ENCODE measurements around the gene WDR64. TPM values are rescaled to one million over a fixed set of nuclear protein-coding genes. Genes with fewer than 3 reads are reported as not detected.

WDR64 gene
- not detected for total RNA-seq

- no peak for DNase-seq
- Mint-ChIP-seq H3K27me3 (peaks cover 13% of the 10 kb centered on the region), H3K4me3 (no peak within 1 kb of the TSS), H3K9me3 (no peaks in the 10 kb centered on the region), H3K36me3 (no peaks in the 10 kb centered on the region), H3K27ac (no peak within 1 kb of the TSS), H3K4me1 (ENCODE audit: low read depth) (no peaks in the 10 kb centered on the region)
- ChIA-PET CTCF (no interaction called here), POLR2A (no interaction called here)
- intact Hi-C loops (cut with micrococcal nuclease): no loop called here
Observed at GRCh38 chr1:241652012-241652411, at the start of gene WDR64. TSS of gene WDR64 (plus strand) at chr1:241652281. CDS start at chr1:241652485, 204 bp downstream.

GRCh38 chr1:241603731-241604245 is 48.3 kb upstream of the WDR64 start:
- POLR2A ChIA-PET: no interaction called here

GRCh38 chr1:241605146-241605805 is 46.8 kb upstream of the WDR64 start:
- no peaks in the 10 kb centered on the region for H3K27me3 Mint-ChIP-seq
- no peak for DNase-seq
- POLR2A ChIA-PET: no interaction called here
- CTCF ChIA-PET: interaction anchor here (1.6 kb wide), 1 partner anchor 22 kb away, joined by 6 read pairs; no protein-coding TSS in a partner anchor
- H3K27ac Mint-ChIP-seq: no peak overlapping the region
- no peak overlapping the region for H3K4me3 Mint-ChIP-seq
- H3K36me3 Mint-ChIP-seq: peaks cover 1% of the 10 kb centered on the region
- H3K9me3 Mint-ChIP-seq: no peaks in the 10 kb centered on the region
- peaks cover 20% of the 10 kb centered on the region for H3K4me1 Mint-ChIP-seq (ENCODE audit: low read depth)
- intact Hi-C loops (cut with micrococcal nuclease): no loop called here

More at GRCh38 chr1:241603731-241604245, 48.3 kb upstream of the WDR64 start:
- no peak for DNase-seq
- H3K27ac Mint-ChIP-seq: no peak overlapping the region
- H3K36me3 Mint-ChIP-seq: peaks cover 1% of the 10 kb centered on the region
- CTCF ChIA-PET: no interaction called here
- intact Hi-C loops (cut with micrococcal nuclease): no loop called here
- no peaks in the 10 kb centered on the region for H3K9me3 Mint-ChIP-seq
- H3K27me3 Mint-ChIP-seq: no peaks in the 10 kb centered on the region
- peaks cover 20% of the 10 kb centered on the region for H3K4me1 Mint-ChIP-seq (ENCODE audit: low read depth)
- no peak overlapping the region for H3K4me3 Mint-ChIP-seq

DNA sequence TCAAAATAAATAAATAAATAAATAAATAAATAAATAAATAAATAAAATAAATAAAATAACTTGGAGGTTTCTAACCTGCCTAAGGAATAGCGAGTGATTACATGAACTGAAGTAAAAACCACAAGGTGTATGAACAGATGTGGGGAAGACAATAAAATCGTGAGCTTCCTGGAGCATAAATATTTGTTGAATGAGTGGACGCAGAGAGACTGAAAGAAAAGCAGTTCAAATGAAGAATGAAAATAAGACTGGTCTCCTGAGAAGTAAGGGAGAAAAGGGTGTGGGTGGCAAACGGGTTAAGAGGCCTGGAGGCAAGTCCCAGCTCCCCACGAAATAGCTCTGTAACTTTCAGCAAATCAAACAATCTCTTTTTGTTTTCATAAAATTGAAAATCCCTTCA is 45.5 kb upstream of the WDR64 start:
- CTCF ChIA-PET: interaction anchor here (1.6 kb wide), 1 partner anchor 21 kb away, joined by 6 read pairs; no protein-coding TSS in a partner anchor
- Mint-ChIP-seq H3K4me3 (no peak overlapping the region), H3K9me3 (no peaks in the 10 kb centered on the region), H3K27me3 (no peaks in the 10 kb centered on the region), H3K36me3 (peaks cover 1% of the 10 kb centered on the region), H3K4me1 (ENCODE audit: low read depth) (peaks cover 12% of the 10 kb centered on the region), H3K27ac (no peak overlapping the region)
- POLR2A ChIA-PET: no interaction called here
- intact Hi-C loops (cut with micrococcal nuclease): no loop called here
- no peak for DNase-seq

DNA sequence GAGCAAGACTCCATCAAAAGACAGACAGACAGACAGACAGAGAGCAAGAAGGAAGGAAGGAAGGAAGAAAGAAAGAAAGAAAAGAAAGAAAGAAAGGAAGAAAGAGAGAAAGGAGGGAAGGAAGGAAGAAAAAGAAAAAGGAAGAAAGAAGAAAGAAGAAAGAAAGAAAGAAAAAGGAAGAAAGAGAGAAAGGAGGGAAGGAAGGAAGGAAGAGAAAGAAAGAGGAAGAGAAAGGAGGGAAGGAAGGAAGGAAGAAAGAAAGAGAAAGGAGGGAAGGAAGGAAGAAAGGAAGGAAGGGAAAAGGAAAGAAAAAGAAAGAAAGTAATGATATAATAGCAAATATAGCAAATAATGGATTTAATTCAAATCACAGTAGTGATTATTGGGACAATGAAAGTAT is 44.6 kb upstream of the WDR64 start:
- H3K27ac Mint-ChIP-seq: no peak overlapping the region

DNA sequence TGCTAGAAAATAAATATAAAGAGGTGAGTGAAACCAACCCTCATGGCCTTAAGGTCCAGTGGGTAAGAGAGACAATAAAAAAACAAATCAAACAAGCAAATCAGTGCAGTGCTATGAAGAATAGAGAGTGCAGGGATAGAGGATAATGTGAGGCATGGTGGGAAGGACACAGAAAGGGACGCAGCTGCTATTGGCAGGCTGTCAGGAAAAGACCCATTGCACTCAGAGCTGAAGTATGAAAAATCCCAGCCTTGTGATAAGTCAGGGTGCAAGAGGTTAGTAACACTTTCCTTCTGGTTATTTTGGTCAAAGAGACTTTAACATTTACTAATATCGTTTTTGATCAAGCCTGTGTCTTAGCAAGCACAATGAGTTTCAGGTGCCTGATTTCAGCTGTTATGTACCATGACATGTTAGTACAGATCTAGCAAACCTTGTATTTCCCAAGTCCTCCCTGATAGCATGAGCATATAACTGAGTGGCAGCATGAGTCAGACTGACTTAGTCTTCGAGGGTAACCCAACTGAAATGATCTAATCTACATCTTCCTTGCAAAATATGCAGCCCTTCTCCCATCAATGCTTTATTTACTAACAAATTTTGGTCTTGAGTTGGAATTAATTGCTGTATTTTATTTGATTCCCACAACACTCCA is 43.6 kb upstream of the WDR64 start:
- DNase-seq: no peak
- Mint-ChIP-seq H3K27me3 (no peaks in the 10 kb centered on the region), H3K4me1 (ENCODE audit: low read depth) (peaks cover 13% of the 10 kb centered on the region), H3K27ac (no peak overlapping the region), H3K4me3 (no peak overlapping the region), H3K9me3 (no peaks in the 10 kb centered on the region), H3K36me3 (no peaks in the 10 kb centered on the region)
- intact Hi-C loops (cut with micrococcal nuclease): loop anchor here (1.0 kb wide), 2 partner anchors 8 to 16 kb away; no protein-coding TSS in a partner anchor
- CTCF ChIA-PET: interaction anchor here (0.8 to 1.2 kb wide), 2 partner anchors 76 to 390 kb away, joined by 3 read pairs; partner anchors contain the start of genes KMO and MAP1LC3C
- POLR2A ChIA-PET: no interaction called here

More for the DNA sequence above, 44.6 kb upstream of the WDR64 start:
- intact Hi-C loops (cut with micrococcal nuclease): no loop called here
- ChIA-PET POLR2A (no interaction called here), CTCF (no interaction called here)
- no peaks in the 10 kb centered on the region for H3K27me3 Mint-ChIP-seq
- H3K9me3 Mint-ChIP-seq: no peaks in the 10 kb centered on the region
- DNase-seq: no peak
- H3K4me3 Mint-ChIP-seq: no peak overlapping the region
- H3K4me1 Mint-ChIP-seq (ENCODE audit: low read depth): peaks cover 13% of the 10 kb centered on the region
- peaks cover 1% of the 10 kb centered on the region for H3K36me3 Mint-ChIP-seq

- peaks cover 11% of the 10 kb centered on the region for H3K4me1 Mint-ChIP-seq (ENCODE audit: low read depth)
- H3K36me3 Mint-ChIP-seq: no peaks in the 10 kb centered on the region
- H3K27ac Mint-ChIP-seq: no peak overlapping the region
- POLR2A ChIA-PET: interaction anchor here (0.8 to 0.9 kb wide), 2 partner anchors 13 to 30 kb away, joined by 3 to 4 read pairs; partner anchors contain the start of genes CHML and OPN3
- H3K4me3 Mint-ChIP-seq: no peak overlapping the region
- no peaks in the 10 kb centered on the region for H3K9me3 Mint-ChIP-seq
- no peak for DNase-seq
- CTCF ChIA-PET: interaction anchor here (0.6 to 4.7 kb wide), 37 partner anchors 8 to 411 kb away, joined by 3 to 64 read pairs (median 4); partner anchors contain the start of genes CHML, EXO1, FH and KMO
- intact Hi-C loops (cut with micrococcal nuclease): loop anchor here (2.0 kb wide), 2 partner anchors 389 to 407 kb away; partner anchors contain the start of gene MAP1LC3C
- H3K27me3 Mint-ChIP-seq: no peaks in the 10 kb centered on the region
Observed at GRCh38 chr1:241610056-241610815, 41.8 kb upstream of the WDR64 start.

DNA sequence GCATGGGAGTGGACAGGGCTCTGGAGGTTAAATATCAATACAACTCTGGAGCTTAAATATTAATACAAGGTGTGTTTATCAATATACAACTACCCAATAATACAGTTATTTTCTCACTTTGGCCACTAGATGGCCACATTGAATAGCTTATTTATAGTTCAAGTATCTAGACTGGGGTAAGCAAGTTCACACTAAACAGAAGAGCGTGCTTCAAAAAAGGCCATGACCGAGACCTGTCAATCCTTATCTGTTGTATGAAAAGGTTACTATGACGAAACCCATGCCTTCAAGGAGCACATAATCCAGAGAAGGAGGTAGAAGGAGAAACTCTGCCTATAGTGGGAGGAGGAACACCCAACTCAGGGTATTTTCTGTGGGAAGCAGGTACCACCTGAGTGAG is 41.0 kb upstream of the WDR64 start:
- peaks cover 11% of the 10 kb centered on the region for H3K4me1 Mint-ChIP-seq (ENCODE audit: low read depth)
- no peaks in the 10 kb centered on the region for H3K27me3 Mint-ChIP-seq
- H3K36me3 Mint-ChIP-seq: no peaks in the 10 kb centered on the region
- intact Hi-C loops (cut with micrococcal nuclease): loop anchor here (1.0 to 2.0 kb wide), 6 partner anchors 16 to 406 kb away; partner anchors contain the start of genes CHML, EXO1, MAP1LC3C and OPN3
- no peaks in the 10 kb centered on the region for H3K9me3 Mint-ChIP-seq
- no peak for DNase-seq
- CTCF ChIA-PET: interaction anchor here (0.6 to 4.7 kb wide), 39 partner anchors 9 to 1007 kb away, joined by 3 to 64 read pairs (median 4); partner anchors contain the start of genes CHML, EXO1, FH and KMO
- no peak overlapping the region for H3K4me3 Mint-ChIP-seq
- H3K27ac Mint-ChIP-seq: no peak overlapping the region
- POLR2A ChIA-PET: interaction anchor here (0.8 to 0.9 kb wide), 2 partner anchors 12 to 29 kb away, joined by 3 to 4 read pairs; partner anchors contain the start of genes CHML and OPN3

DNA sequence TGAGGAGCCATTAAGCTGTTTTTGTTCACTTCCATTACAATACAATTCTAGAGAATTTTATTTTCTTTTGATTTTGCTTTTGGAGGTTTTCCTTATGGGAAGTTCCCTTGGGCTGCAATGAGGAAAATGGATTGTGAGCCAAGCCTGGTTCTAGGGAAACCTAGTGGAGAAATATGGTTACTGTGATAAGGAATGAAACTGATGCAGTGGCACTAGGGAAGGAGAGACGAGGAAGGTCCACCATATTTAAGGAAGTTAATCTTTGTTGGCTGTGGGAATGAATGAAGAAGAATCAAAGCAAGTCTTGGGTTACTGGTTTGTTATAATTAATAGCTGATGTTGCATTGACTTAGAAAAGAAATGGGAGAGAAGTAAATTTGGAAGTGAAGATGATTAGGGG is 40.3 kb upstream of the WDR64 start:
- Mint-ChIP-seq H3K9me3 (no peaks in the 10 kb centered on the region), H3K36me3 (no peaks in the 10 kb centered on the region), H3K27ac (no peak overlapping the region), H3K27me3 (no peaks in the 10 kb centered on the region), H3K4me1 (ENCODE audit: low read depth) (peaks cover 11% of the 10 kb centered on the region), H3K4me3 (no peak overlapping the region)
- CTCF ChIA-PET: interaction anchor here (0.7 to 4.7 kb wide), 22 partner anchors 9 to 1008 kb away, joined by 3 to 64 read pairs (median 8); partner anchors contain the start of genes EXO1, FH and MAP1LC3C
- intact Hi-C loops (cut with micrococcal nuclease): loop anchor here (1.0 to 2.0 kb wide), 6 partner anchors 16 to 405 kb away; partner anchors contain the start of genes CHML, EXO1, MAP1LC3C and OPN3
- POLR2A ChIA-PET: no interaction called here
- no peak for DNase-seq

- CTCF ChIA-PET: interaction anchor here (0.6 to 4.7 kb wide), 17 partner anchors 8 to 404 kb away, joined by 3 to 64 read pairs (median 7); partner anchors contain the start of genes EXO1, FH and MAP1LC3C
- H3K4me3 Mint-ChIP-seq: no peak overlapping the region
- H3K27ac Mint-ChIP-seq: no peak overlapping the region
- no peaks in the 10 kb centered on the region for H3K27me3 Mint-ChIP-seq
- no peaks in the 10 kb centered on the region for H3K9me3 Mint-ChIP-seq
- peaks cover 16% of the 10 kb centered on the region for H3K4me1 Mint-ChIP-seq (ENCODE audit: low read depth)
- POLR2A ChIA-PET: no interaction called here
- H3K36me3 Mint-ChIP-seq: no peaks in the 10 kb centered on the region
- no peak for DNase-seq
- intact Hi-C loops (cut with micrococcal nuclease): loop anchor here (1.0 kb wide), 1 partner anchor 62 kb away; no protein-coding TSS in a partner anchor
Observed at GRCh38 chr1:241612533-241613477, 39.3 kb upstream of the WDR64 start.

All from activated CD4-positive, alpha-beta memory T cell treated with anti-CD3 and anti-CD28 coated beads for 36 hours (primary cell).